22Rv1 (cell line): Measurements from ENCODE around the gene TRDMT1.

Experiments used
- CTCF ChIP-seq: fragments of 450-650 bp; IDR thresholded peaks from 2 replicates; pipeline ENCODE4 v1.5.1; 2017; ENCODE audit warnings: mild to moderate bottlenecking
- ZFX ChIP-seq: fragments of 450-650 bp; IDR thresholded peaks from 2 replicates; pipeline ENCODE4 v1.6.1; 2017; ENCODE audit warnings: antibody characterized with exemption, borderline replicate concordance

GRCh38 chr10:17214526-17214925, 13.1 kb upstream of the TRDMT1 start:
- TF ChIP-seq CTCF (no peak), ZFX (no peak)
